NK-92 (cell line): ENCODE measurements around the gene IARS1.

Experiments used
- DNase-seq: peaks from one replicate; lab custom pipeline; 2025; ENCODE audit not compliant: unreplicated experiment; lab: John Stamatoyannopoulos, UW

Gene IARS1

DNA sequence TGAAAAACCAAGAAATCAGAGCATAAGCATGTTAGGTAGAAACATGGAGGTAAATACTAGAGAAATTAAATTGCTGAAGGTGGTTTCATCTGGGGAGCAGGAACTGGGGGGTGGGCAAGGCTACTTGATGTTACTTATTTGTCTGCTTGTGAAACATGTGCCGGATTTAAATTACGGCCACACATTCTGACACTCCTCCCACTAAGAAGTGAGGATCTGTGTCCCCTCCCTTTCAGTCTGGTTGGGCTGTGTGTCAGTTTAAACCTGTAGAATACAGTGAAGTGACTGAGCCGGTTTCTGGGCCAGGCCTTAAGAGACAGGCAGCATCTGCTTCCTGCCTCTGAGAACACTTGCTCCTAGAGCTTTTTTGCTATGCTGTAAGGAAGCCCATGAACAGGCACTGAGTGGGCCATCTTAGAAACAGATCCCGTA, 2.3 kb upstream of the IARS1 start:
- DNase-seq: no peak

GRCh38 chr9:92295240-92295790, 1.8 kb upstream of the IARS1 start:
- DNase-seq: no peak

- no peak for DNase-seq
Observed at GRCh38 chr9:92294297-92294676, 790 bp upstream of the IARS1 start.

DNA sequence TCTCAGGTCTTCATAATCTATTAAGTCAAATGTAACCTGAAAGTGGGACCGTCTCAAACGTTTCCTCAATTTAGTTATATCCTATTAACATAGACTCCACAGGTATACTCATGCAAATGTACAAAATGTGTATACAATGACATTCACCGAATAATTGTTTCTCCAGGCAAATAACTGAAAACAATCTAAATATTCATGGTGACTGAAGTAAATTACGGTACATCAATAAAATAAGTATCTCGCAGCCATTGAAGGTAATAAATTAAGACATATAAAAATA, 482 bp downstream of the IARS1 start:
- no peak for DNase-seq

- DNase-seq: no peak
Observed at GRCh38 chr9:92292338-92293074, 991 bp downstream of the IARS1 start.

GRCh38 chr9:92291577-92291976, 1.9 kb downstream of the IARS1 start:
- DNase-seq: no peak

- no peak for DNase-seq
Observed at GRCh38 chr9:92290785-92291429, 2.6 kb downstream of the IARS1 start.

GRCh38 chr9:92289708-92290390, 3.6 kb downstream of the IARS1 start:
- no peak for DNase-seq

DNA sequence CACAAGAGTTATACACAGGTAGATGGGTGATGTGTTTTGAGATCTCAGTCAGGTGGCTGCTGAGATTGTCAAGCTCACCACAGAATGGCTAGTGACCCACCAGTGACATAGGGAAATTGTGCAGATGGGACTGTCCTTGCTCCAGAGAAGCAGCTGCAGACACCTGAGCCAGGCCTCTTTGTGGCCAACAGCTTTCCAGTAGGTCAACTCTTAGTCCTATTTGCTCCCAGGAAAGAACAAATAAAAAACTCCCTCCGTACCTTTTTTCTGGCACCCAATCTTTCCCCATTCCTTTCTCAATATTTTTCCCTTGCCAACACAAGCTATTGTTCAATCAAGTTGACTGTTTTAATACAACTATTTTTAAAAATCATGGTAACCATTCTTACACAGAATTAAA, 14.2 kb downstream of the IARS1 start:
- no peak for DNase-seq

GRCh38 chr9:92278110-92278509, 15.4 kb downstream of the IARS1 start:
- no peak for DNase-seq

DNA sequence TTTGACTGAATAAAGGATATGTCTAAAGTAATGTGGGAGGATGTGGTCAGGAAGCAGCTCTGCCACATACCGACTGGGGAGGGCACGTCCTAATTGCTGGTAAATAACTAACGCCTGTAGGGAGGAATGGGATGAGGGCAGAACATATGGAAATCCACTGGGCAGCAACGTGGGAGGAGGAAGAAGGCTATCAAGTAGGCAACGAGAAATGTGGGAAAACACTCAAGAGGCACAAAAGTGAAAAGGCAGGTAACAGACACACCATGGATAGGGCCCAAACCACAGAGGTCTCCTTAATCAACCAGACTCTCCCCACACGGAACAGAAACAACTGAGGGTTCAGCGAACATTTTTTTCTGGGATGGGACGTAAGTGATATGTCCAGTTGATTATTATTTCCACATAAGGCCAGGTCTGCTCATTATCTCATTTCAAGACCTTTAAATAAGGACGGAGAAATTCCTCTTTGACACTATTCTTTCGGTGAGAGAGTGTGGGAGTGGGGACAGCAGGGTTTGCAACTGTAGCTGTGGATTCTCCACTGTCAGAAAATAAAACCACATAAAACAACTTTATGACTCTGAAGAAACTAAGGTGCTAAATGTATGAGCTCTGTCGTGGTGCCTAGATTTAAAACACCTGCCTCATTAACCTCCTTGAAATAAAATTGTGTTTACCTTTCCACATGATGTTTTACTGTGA, 17.0 kb downstream of the IARS1 start:
- DNase-seq: no peak

GRCh38 chr9:92275541-92275940, 18.0 kb downstream of the IARS1 start:
- DNase-seq: no peak

DNA sequence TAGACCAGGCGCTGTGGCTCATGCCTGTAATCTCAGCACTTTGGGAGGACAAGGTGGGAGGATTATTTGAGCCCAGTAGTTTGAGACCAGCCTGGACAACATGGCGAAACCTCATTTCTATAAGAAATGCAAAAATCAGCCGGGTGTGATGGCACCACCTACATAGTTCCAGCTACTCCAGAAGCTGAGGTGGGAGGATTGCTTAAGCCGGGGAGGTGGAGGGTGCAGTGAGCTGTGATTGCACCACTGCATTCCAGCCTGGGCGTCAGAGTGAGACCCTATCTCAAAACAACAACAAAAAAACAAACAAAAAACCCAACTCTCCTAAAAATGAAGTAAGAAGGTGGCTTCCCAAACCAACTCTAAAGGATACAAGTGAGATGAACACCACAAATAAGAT, 23.0 kb downstream of the IARS1 start:
- DNase-seq: no peak

- no peak for DNase-seq
Observed at GRCh38 chr9:92266486-92266885, 27.0 kb downstream of the IARS1 start.

DNA sequence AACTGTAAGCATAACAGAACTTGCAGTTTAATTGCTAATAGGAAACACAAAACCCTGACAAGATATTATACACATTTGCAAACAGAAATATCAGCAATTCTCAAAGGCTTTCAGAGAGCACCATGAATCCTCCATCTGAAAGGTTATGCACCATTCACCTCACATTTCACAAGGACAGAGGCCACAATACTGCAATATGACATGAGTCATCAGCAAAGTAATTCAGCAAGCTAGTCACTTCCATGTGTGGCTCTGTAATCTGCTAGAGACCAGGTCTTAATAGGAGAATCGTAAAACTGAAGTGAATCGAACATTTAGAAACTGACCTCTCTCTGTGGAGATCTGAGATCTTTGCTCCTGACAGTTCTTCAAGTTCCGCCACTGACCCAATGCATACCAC, 28.3 kb downstream of the IARS1 start:
- no peak for DNase-seq

- no peak for DNase-seq
Observed at GRCh38 chr9:92263131-92263530, 30.4 kb downstream of the IARS1 start.

- DNase-seq: no peak
Observed at GRCh38 chr9:92257327-92257726, 36.2 kb downstream of the IARS1 start.

DNA sequence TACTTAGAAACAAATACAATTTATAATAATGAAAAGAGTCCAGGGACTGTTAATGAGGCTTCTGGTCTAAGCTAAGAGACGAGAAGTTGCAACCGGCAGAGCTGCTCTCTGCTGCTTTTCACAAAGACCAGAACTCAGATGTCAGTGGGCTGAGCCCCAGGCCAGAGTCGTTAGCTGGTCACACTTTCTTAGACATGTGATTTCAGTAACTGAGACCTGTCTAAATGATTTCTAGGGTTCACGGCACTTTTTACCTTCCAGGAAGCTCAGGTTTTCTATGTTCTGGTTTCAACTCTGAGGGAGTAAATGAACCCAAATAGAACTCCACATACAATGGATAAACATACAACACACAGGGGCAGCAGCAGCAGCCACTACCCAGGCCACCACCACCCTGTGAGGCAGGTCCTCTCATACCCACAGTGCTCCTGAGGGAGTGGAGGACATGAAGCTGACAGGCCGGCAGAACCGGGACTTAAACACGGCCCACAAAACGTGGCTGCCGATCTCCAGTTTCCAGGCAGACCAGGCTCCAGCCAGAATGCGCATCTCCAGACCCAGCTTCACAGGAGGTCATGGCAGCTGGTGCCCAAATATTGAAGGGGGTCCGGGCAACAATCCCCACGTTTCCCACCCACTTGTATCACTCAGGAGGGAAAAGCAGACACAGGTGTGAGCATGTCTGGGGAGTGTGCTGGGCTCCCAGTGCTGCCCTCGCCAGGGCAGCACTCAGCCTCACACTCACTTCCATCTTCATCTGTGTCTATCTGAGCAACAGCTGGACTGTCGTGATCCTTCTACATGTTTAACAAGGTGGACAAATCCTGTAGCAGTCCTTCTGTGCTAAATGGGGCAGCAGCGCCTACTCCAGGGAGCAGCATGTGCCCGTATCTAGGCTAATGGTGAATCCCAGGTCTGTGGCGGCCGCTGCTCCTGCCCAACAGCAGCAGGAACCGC, 38.8 kb downstream of the IARS1 start:
- DNase-seq: no peak

DNA sequence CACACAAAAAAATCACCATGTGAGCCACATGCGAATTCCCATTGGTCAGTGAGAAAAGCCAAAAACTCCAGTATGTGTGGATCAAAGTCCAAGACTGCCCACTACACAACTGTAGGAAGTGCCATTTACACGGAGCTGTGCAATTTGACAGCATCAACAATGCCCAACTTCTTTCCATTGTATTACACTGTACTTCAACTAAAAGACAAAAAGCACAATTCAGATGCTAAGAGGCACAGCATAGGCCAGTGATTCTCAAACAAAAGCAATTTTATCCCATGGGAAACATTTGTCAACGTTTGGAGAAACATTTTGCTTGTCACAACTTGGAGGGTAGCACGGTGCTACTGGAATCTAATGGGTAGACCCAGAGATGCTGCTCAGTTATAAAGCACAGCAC, 39.8 kb downstream of the IARS1 start:
- no peak for DNase-seq

DNA sequence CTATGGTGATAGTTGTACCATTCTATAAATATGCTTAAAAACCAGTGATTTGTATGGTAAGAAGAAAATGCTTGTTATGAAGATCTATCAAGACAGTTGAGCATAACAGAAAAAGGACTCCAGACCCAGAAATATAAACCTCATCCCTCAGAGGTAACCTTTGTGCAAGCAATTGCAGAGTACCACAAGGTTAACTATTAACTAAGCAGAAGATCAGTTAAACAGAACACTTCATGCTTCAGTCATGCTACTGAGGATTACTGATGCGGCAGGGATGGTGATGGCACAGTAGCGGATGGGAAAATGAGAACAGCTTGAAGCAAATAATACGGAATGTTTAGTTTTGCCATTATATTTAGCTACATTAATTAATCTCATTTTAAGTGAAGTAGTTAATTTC, 45.5 kb downstream of the IARS1 start:
- DNase-seq: no peak

GRCh38 chr9:92247296-92247695, 46.2 kb downstream of the IARS1 start:
- DNase-seq: no peak
